HG03108 (cell line): Measurements from ENCODE around the gene CNOT9.

ENCODE experiments used
- ATAC-seq: cut with Tn5 transposase; IDR thresholded peaks from one replicate; pipeline ENCODE4 v1.9.1; 2021; ENCODE audit warnings: moderate library complexity; ENCODE audit not compliant: unreplicated experiment

CNOT9 gene

GRCh38 chr2:218577482-218578220, 9.0 kb downstream of the CNOT9 start:
- ATAC-seq, result no peak

DNA sequence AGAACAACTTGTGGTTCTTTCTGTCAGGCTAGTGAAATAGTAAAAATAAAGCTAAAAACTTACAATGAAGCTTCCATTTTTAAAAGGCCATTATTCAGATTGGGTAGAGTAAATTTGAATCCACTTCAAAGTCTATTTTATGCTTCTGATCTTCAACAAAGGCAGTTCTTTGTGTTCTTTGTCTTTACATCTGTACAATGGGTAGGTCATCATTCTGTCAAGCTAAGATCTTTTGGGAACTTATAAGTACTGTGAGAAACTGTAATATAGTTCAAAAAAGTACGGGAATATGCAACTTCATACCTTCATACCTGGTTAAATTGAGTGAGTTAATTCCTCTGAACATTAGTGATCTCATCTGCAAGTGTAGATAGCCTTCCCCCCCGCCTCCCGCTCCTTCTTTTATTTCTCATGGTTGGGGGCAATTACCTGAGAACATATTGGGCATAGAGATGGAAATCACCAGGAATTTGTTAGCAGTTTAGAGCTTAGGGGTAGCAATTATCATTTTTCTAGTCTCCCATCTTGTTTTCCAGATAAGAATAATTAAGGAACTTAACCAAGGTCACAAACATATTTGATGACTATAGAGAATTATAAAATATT, 9.7 kb downstream of the CNOT9 start:
- ATAC-seq, result no peak

DNA sequence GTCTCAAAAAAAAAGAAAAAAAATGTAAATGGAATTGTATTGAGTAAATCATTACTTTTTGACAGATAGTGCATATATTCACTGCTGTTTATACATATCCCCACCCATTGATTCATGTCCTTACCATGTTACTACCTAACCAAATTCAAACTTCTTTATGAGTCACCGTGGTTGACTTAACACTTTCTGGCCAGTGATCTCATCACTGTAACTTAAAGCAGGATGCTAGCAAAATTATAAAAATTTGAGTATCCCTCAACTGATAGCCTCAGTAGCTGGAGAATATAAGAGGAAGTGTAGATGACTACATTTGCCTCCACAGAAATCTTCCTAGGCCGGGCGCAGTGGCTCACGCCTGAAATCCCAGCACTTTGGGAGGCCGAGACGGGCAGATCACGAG, 13.4 kb downstream of the CNOT9 start:
- ATAC-seq, result no peak

- no peak for ATAC-seq
Measured at GRCh38 chr2:218583983-218584850, 15.6 kb downstream of the CNOT9 start.

DNA sequence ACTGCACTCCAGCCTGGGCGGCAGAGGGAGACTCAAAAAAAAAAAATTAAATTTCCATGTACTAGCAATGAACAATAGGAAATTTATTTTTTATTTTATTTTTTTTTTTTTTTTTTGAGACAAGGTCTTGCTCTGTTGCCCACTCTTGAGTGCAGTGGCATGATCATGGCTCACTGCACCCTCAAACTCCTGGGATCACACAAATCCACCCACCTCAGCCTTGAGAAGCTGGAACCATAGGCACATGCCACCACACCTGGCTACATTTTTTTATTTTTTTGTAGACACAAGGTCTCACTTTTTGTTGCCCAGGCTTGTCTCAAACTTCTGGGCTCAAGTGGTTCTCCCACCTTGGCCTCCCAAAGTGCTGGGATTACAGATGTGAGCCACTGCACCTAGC, 16.9 kb downstream of the CNOT9 start:
- ATAC-seq, result no peak

GRCh38 chr2:218605432-218605831, 36.8 kb downstream of the CNOT9 start:
- no peak for ATAC-seq

- no peak for ATAC-seq
Measured at GRCh38 chr2:218607436-218608115, 38.9 kb downstream of the CNOT9 start, which contains the start of gene PLCD4. TSS of gene PLCD4 (plus strand) at chr2:218607899. CDS start at chr2:218615740, 7,841 bp downstream.

- no peak for ATAC-seq
Measured at GRCh38 chr2:218615868-218616315, 47.3 kb downstream of the CNOT9 start.

- no peak for ATAC-seq
Measured at GRCh38 chr2:218618102-218618860, 49.6 kb downstream of the CNOT9 start.

DNA sequence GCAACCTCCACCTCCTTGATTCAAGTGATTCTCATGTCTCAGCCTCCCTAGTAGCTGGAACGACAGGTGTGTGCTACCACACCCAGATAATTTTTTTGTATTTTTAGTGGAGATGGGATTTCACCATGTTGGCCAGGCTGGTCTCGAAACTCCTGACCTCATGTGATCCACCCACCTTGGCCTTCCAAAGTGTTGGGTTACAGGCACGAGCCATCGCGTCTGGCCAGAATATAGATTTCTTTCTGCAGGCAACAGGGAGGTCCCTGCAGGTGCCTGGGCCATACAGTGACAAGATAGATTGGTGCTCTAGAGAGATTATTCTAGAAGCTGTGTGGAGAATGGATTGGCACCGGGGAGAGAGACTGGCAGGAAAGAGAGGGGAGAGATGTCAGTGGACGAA, 52.4 kb downstream of the CNOT9 start:
- no peak for ATAC-seq

DNA sequence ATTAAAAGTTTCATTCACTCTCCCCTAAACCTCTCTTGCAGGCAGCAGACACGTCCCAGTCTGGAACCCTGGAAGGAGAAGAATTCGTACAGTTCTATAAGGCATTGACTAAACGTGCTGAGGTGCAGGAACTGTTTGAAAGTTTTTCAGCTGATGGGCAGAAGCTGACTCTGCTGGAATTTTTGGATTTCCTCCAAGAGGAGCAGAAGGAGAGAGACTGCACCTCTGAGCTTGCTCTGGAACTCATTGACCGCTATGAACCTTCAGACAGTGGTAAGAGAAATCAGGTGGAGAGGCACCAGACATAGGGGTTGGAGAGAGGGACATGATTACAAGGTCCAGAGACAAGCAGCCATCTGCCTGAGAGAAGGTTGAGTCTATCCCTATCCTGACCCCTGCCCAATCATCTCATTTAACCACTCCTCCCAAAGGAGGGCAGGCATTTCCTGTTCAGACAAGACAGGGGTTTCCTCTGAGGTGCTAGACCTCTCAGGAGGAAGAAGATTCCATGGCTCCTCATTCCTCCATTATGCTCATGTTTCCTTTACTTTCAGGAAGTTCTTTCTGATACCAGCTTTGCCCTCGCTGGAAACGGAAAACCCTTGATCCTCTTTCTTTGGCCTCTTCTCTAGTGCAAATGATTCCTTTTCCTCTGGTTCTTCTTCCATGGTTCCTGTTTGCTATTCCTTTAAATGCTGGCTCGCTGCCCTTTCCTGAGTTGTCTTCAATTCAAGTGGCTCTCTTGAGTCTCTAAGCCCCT, 54.1 kb downstream of the CNOT9 start:
- ATAC-seq, result no peak

GRCh38 chr2:218623366-218623705, 54.7 kb downstream of the CNOT9 start:
- no peak for ATAC-seq

GRCh38 chr2:218626369-218626768, 57.7 kb downstream of the CNOT9 start:
- ATAC-seq, result no peak

GRCh38 chr2:218627939-218628338, 59.3 kb downstream of the CNOT9 start:
- no peak for ATAC-seq

GRCh38 chr2:218631837-218632236, 63.2 kb downstream of the CNOT9 start:
- ATAC-seq, result no peak

DNA sequence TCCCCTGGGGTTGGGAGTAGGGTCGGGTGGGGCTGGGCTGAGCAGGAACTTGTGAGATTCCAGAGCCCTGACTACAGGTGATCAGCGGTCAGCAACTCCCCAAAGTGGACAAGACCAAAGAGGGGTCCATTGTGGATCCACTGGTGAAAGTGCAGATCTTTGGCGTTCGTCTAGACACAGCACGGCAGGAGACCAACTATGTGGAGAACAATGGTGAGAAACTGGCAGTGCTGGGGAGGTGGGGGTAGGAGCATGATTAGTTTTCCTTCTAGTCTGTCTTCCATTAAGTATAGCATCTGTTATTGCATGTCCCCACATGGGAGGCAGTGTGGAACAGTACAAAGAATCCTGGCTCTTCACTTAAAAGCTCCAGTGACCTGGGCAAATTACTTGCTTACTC, 67.1 kb downstream of the CNOT9 start:
- no peak for ATAC-seq

GRCh38 chr2:218638372-218638771, 69.7 kb downstream of the CNOT9 start:
- ATAC-seq, result no peak

GRCh38 chr2:218642121-218642656, 73.5 kb downstream of the CNOT9 start:
- ATAC-seq, result no peak

DNA sequence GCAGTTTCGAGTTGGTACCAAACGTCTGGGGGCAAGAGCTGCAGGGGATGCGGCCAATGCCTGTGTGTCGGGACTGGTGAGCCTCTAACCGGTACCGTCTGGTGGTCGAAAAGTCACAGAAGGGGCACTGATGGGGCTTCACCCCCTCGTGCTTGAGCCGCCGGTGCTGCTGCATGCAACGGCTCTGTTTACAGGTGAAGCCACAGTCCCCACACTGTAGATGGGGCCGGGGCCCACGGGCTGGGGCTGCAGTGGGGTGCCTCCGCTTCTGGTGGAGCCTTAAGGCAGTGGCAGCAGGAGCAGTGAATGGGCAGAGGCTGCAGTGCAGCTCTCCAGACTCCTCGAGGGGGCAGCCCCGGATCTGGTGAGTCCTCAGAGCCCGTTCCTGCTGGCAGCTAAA, 74.1 kb downstream of the CNOT9 start:
- ATAC-seq, result no peak
